Breast epithelium (tissue), 4 donors: ENCODE measurements around the gene GTF2F2. TPM values are rescaled to one million over a fixed set of nuclear protein-coding genes. Genes with fewer than 3 reads are reported as not detected.

ENCODE experiments used
- DNase-seq, 2 donors: peaks; one replicate each; pipeline ENCODE4 v3.0.0-alpha.2; 2019; ENCODE audit warnings: low spot score in 2 of 2
- H3K27ac ChIP-seq, 2 donors: fragments of 200-600 bp; sonication (generic) in 1 of 2; one replicate each; pipeline ENCODE4 v1.5.1; 2016 to 2019; ENCODE audit warnings: mild to moderate bottlenecking in 1 of 2
- H3K27me3 ChIP-seq, 2 donors: fragments of 200-600 bp; sonication (generic) in 1 of 2; one replicate each; pipeline versions ENCODE4 v1.5.1 to v1.6.0; 2017 to 2019; ENCODE audit warnings: control low read depth in 1 of 2, mild to moderate bottlenecking in 1 of 2
- H3K36me3 ChIP-seq: fragments of 200-600 bp; one replicate; pipeline ENCODE4 v1.5.1; 2019
- H3K4me1 ChIP-seq, 2 donors: fragments of 200-600 bp; sonication (generic); one replicate each; pipeline ENCODE4 v1.5.1; 2016 to 2019; ENCODE audit warnings: control low read depth in 1 of 2
- H3K4me3 ChIP-seq, 3 donors: fragments of 200-600 bp; sonication (generic); 1 replicate in 2 of 3; 2 replicates in 1 of 3; pipeline ENCODE4 v1.5.1; 2016 to 2019; ENCODE audit warnings: mild to moderate bottlenecking in 3 of 3, moderate library complexity in 2 of 3
- H3K9me3 ChIP-seq, 2 donors: fragments of 200-600 bp; sonication (generic) in 1 of 2; one replicate each; pipeline ENCODE4 v1.5.1; 2016 to 2019; ENCODE audit warnings: control low read depth in 1 of 2
- POLR2A ChIP-seq: fragments of 450-650 bp; IDR thresholded peaks from one replicate; pipeline ENCODE4 v1.6.1; 2016; ENCODE audit warnings: antibody characterized with exemption, mild to moderate bottlenecking, moderate library complexity
- POLR2AphosphoS5 ChIP-seq, 3 donors: sonication (generic); formaldehyde crosslinking; IDR thresholded peaks; one replicate each; pipeline ENCODE4 v1.6.1; 2017; ENCODE audit warnings: antibody characterized with exemption in 3 of 3
- intact Hi-C: fragments of 100-400 bp; cut with DNase I; formaldehyde crosslinking; loops from one replicate; pipeline ENCODE4 v1.15.1; 2023; ENCODE audit warnings: low total_unique reads
- total RNA-seq, 3 donors: library from RNA; depleted of rRNA; stranded (reverse); fragments of >200 nt; gene quantifications; one replicate each; pipeline ENCODE4 v1.1.0, GENCODE V29; 2016
- TF ChIP-seq, protein P1 (sequence below), 3 donors: fragments of 450-650 bp; IDR thresholded peaks; one replicate each; pipeline ENCODE4 v1.5.1; 2016 to 2017; ENCODE audit warnings: antibody characterized with exemption in 3 of 3, mild to moderate bottlenecking in 3 of 3, moderate library complexity in 3 of 3

GTF2F2 gene, protein sequence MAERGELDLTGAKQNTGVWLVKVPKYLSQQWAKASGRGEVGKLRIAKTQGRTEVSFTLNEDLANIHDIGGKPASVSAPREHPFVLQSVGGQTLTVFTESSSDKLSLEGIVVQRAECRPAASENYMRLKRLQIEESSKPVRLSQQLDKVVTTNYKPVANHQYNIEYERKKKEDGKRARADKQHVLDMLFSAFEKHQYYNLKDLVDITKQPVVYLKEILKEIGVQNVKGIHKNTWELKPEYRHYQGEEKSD
- total RNA-seq = 10 to 100 TPM; 10.9 to 23.4 (median 20.6) TPM

DNA sequence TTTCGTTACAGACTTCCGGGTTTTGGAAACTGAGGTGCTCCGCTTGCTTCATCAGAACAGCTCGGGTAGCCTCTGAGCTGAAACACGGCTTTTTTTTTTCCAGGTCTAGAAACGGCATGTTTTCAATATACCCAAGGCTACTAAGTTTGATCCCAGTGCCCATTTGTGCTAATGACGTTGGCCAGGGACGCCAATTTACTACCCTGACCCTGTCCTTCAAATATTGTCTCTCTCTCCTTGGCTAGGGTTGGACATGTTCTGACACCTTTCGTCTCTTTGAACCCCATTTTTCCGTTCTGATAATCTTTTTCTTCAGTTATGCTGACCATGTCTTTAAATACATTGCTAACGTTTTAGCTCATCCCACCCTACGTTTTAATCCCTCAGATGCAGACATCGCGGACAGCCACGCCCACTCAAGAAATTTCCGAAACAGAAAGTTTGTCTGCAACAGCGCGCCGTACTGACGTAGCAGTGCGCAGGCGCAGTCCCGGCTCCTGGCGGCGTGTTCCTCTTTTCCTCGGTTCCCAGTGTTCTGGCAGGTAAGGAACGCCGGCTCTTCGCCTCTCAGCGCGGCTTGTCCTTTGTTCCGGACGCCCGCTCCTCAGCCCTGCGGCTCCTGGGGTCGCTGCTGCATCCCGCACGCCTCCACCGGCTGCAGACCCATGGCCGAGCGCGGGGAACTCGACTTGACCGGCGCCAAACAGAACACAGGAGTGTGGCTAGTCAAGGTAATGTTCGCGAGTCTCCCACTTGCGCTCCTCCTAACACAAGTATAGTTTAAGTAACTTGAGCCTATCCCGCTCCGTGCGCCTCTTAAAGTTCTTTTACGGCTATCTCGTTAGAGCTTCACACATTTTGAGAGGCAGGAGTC, at the start of gene GTF2F2:
GTF2F2 (plus strand) TSS at position 520 of the 874 bp plus-strand sequence; CDS start at position 666, 146 bp downstream.
- H3K4me1 ChIP-seq = peaks cover 0 to 3% of the 10 kb centered on the region in 2 donors

DNA sequence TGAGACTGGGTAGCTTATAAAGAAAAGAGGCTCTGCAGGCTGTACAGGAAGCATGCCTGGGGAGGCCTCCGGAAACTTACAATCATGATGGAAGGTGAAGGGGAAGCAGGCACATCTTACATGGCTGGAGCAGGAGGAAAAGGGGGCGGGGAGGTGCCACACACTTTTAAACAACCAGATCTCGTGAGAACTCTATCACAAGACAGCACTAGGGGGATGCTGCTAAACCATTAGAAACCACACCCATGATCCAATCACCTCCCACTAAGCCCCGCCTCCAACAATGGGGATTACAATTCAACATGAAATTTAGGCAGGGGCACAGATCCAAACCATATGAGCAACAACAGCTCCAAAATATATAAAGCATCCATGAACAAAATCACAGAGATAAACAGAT, 46.5 kb upstream of the GTF2F2 start:
- DNase-seq = no peak
- H3K27ac ChIP-seq = no peak overlapping the region
- no peaks in the 10 kb centered on the region for H3K9me3 ChIP-seq
- H3K36me3 ChIP-seq = no peaks in the 10 kb centered on the region
- H3K4me1 ChIP-seq = no peaks in the 10 kb centered on the region
- H3K27me3 ChIP-seq = no peaks in the 10 kb centered on the region
- TF ChIP-seq POLR2A (no peak), POLR2AphosphoS5 (IDR thresholded peaks at IDR 0.05) (no peak)
- TF ChIP-seq, protein P1, sequence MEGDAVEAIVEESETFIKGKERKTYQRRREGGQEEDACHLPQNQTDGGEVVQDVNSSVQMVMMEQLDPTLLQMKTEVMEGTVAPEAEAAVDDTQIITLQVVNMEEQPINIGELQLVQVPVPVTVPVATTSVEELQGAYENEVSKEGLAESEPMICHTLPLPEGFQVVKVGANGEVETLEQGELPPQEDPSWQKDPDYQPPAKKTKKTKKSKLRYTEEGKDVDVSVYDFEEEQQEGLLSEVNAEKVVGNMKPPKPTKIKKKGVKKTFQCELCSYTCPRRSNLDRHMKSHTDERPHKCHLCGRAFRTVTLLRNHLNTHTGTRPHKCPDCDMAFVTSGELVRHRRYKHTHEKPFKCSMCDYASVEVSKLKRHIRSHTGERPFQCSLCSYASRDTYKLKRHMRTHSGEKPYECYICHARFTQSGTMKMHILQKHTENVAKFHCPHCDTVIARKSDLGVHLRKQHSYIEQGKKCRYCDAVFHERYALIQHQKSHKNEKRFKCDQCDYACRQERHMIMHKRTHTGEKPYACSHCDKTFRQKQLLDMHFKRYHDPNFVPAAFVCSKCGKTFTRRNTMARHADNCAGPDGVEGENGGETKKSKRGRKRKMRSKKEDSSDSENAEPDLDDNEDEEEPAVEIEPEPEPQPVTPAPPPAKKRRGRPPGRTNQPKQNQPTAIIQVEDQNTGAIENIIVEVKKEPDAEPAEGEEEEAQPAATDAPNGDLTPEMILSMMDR (IDR thresholded peaks at IDR 0.05) = no peak
- H3K4me3 ChIP-seq = no peak overlapping the region
- intact Hi-C loops = no loop called here

More for the DNA sequence above, at the start of gene GTF2F2:
- DNase-seq = peak; percentile 80 to 85
- TF ChIP-seq POLR2AphosphoS5 (IDR thresholded peaks at IDR 0.05) = peak; percentile 26 to 66 (median 44)
- TF ChIP-seq, protein P1 (IDR thresholded peaks at IDR 0.05) = no peak
- peak; percentile 20 for TF ChIP-seq POLR2A
- H3K4me3 ChIP-seq = peak within 1 kb of the TSS; percentile 59 to 85 (median 84)
- no peaks in the 10 kb centered on the region for H3K27me3 ChIP-seq
- peak within 1 kb of the TSS; percentile 88 to 90 for H3K27ac ChIP-seq
- intact Hi-C loops = no loop called here
- no peaks in the 10 kb centered on the region for H3K9me3 ChIP-seq
- no peaks in the 10 kb centered on the region for H3K36me3 ChIP-seq

DNA sequence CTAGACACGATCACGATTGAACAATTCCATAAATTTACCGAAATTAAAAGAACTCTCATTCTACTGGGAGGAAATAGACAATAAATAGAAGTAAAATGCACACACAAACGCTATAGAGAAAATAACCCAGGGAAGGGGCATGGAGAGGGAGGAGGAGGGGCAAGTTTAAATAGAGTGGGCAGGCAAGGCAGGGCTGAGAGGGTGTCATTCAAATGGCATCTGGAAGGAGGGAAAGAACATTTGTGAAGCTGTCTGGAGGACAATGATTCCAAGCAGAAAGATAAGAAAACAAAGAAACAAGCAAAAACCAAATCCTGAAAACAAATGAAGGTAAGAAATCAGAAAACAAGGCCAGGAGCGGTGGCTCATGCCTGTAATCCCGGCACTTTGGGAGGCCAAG, 45.6 kb upstream of the GTF2F2 start:
- no peaks in the 10 kb centered on the region for H3K9me3 ChIP-seq
- TF ChIP-seq, protein P1 (IDR thresholded peaks at IDR 0.05) = no peak
- TF ChIP-seq POLR2A (no peak), POLR2AphosphoS5 (IDR thresholded peaks at IDR 0.05) (no peak)
- DNase-seq = no peak
- no peak overlapping the region for H3K4me3 ChIP-seq
- no peaks in the 10 kb centered on the region for H3K4me1 ChIP-seq
- H3K27ac ChIP-seq = no peak overlapping the region
- no peaks in the 10 kb centered on the region for H3K27me3 ChIP-seq
- H3K36me3 ChIP-seq = no peaks in the 10 kb centered on the region
- intact Hi-C loops = no loop called here

DNA sequence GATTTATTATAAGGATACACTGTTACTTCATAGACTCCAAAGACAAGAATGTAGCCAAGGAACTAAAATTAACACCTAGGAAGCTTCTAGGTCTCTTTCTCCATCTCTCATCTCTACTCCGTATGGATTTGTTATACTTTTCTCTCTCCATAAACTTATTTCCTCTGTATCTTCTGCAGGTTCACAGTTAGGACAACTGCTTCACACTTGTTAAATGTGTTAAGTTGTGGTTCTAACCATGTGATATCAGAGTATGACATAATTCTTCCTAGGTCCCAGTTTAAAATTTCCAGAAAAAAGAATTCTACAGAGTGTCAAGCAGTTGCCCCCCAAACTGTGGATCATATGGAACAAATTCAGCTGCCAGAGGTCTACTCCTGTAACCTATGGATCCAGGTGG, 42.3 kb upstream of the GTF2F2 start:
- Histone ChIP-seq H3K36me3 (no peaks in the 10 kb centered on the region), H3K9me3 (no peaks in the 10 kb centered on the region), H3K27ac (no peak overlapping the region), H3K27me3 (no peaks in the 10 kb centered on the region), H3K4me1 (no peaks in the 10 kb centered on the region), H3K4me3 (no peak overlapping the region)
- intact Hi-C loops = no loop called here
- TF ChIP-seq POLR2AphosphoS5 (IDR thresholded peaks at IDR 0.05) = no peak
- no peak for DNase-seq

DNA sequence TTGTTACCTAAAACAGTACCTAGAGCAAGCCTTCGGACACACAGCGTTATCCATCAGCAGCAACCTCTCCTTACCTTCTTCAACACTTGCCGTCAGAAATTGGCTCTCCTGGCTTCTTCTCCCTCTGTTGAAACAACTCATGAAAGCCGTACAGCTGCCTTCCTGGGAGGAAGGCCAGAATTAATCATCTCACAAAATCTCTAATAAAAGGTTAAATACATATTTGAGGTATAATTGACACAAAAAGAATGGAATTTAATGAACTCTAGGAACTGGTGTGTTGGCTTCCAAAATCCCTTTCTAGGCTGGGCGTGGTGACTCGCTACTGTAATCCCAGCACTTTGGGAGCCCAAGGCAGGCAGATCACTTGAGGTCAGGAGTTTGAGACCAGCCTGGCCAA, 37.3 kb upstream of the GTF2F2 start:
- no peaks in the 10 kb centered on the region for H3K27me3 ChIP-seq
- H3K36me3 ChIP-seq = no peaks in the 10 kb centered on the region
- intact Hi-C loops = no loop called here

More for the DNA sequence above, 37.3 kb upstream of the GTF2F2 start:
- no peak overlapping the region for H3K27ac ChIP-seq
- TF ChIP-seq POLR2A = no peak
- TF ChIP-seq POLR2AphosphoS5 (IDR thresholded peaks at IDR 0.05) = no peak
- TF ChIP-seq, protein P1 (IDR thresholded peaks at IDR 0.05) = no peak
- DNase-seq = no peak
- no peaks in the 10 kb centered on the region for H3K4me1 ChIP-seq
- H3K4me3 ChIP-seq = no peak overlapping the region
- H3K9me3 ChIP-seq = no peaks in the 10 kb centered on the region
